Measurements from ENCODE around the gene EXOC8.

The EXOC8 gene

GRCh38 chr1:231340328-231341013 lies 2.8 kb upstream of the EXOC8 start:
- TF ChIP-seq REST (IDR thresholded peaks at IDR 0.05; ENCODE audit: low read depth) (no peak), CREB1 (IDR thresholded peaks at IDR 0.05; ENCODE audit: low read depth) (no peak), YY1 (IDR thresholded peaks at IDR 0.05; ENCODE audit: low read depth) (no peak), TCF12 (IDR thresholded peaks at IDR 0.05; ENCODE audit: low read depth) (no peak), RAD21 (IDR thresholded peaks at IDR 0.05; ENCODE audit: low read depth) (no peak), ZBTB7A (IDR thresholded peaks at IDR 0.05; ENCODE audit: low read depth) (no peak), FOXM1 (IDR thresholded peaks at IDR 0.05; ENCODE audit: borderline replicate concordance, low read depth) (no peak), TEAD4 (IDR thresholded peaks at IDR 0.05) (no peak), TAF1 (IDR thresholded peaks at IDR 0.05; ENCODE audit: low read depth) (no peak), NFIC (IDR thresholded peaks at IDR 0.05) (no peak), MAX (IDR thresholded peaks at IDR 0.05) (no peak)

GRCh38 chr1:231338270-231339128 lies 847 bp upstream of the EXOC8 start, which contains the start of gene SPRTN:
SPRTN (plus strand) TSS chr1:231338293; CDS start chr1:231338384, 91 bp downstream.
- no peak; the same call in 1 of the 2 replicates for TF ChIP-seq ZBTB7A (IDR thresholded peaks at IDR 0.05; ENCODE audit: low read depth)
- TF ChIP-seq CEBPB (IDR thresholded peaks at IDR 0.05), result no peak
- no peak for TF ChIP-seq EP300 (IDR thresholded peaks at IDR 0.05; ENCODE audit: borderline replicate concordance)
- TF ChIP-seq MAX (IDR thresholded peaks at IDR 0.05), result peak; percentile 1; the same call in 1 of the 2 replicates
- TF ChIP-seq NFIC (IDR thresholded peaks at IDR 0.05), result no peak

- TF ChIP-seq FOXM1 (IDR thresholded peaks at IDR 0.05; ENCODE audit: borderline replicate concordance, low read depth) (no peak), TEAD4 (IDR thresholded peaks at IDR 0.05) (no peak), EP300 (IDR thresholded peaks at IDR 0.05; ENCODE audit: borderline replicate concordance) (no peak), NFIC (IDR thresholded peaks at IDR 0.05) (no peak), ZBTB7A (IDR thresholded peaks at IDR 0.05; ENCODE audit: low read depth) (no peak), CEBPB (IDR thresholded peaks at IDR 0.05) (no peak), CREB1 (IDR thresholded peaks at IDR 0.05; ENCODE audit: low read depth) (no peak), RAD21 (IDR thresholded peaks at IDR 0.05; ENCODE audit: low read depth) (no peak), REST (IDR thresholded peaks at IDR 0.05; ENCODE audit: low read depth) (no peak), TCF12 (IDR thresholded peaks at IDR 0.05; ENCODE audit: low read depth) (no peak), EGR1 (IDR thresholded peaks at IDR 0.05) (no peak), TAF1 (IDR thresholded peaks at IDR 0.05; ENCODE audit: low read depth) (no peak), YY1 (IDR thresholded peaks at IDR 0.05; ENCODE audit: low read depth) (no peak), USF1 (IDR thresholded peaks at IDR 0.05) (no peak), MAX (IDR thresholded peaks at IDR 0.05) (no peak)
Measured at GRCh38 chr1:231337043-231337471, 595 bp downstream of the EXOC8 start.

GRCh38 chr1:231335663-231336602 lies 1.7 kb downstream of the EXOC8 start:
- TF ChIP-seq EP300 (IDR thresholded peaks at IDR 0.05; ENCODE audit: borderline replicate concordance) (no peak), TCF12 (IDR thresholded peaks at IDR 0.05; ENCODE audit: low read depth) (no peak), NFIC (IDR thresholded peaks at IDR 0.05) (no peak), RAD21 (IDR thresholded peaks at IDR 0.05; ENCODE audit: low read depth) (no peak)

GRCh38 chr1:231334952-231335351 lies 2.7 kb downstream of the EXOC8 start:
- TF ChIP-seq EP300 (IDR thresholded peaks at IDR 0.05; ENCODE audit: borderline replicate concordance) (no peak), MAX (IDR thresholded peaks at IDR 0.05) (no peak), TEAD4 (IDR thresholded peaks at IDR 0.05) (no peak), TAF1 (IDR thresholded peaks at IDR 0.05; ENCODE audit: low read depth) (no peak), FOXM1 (IDR thresholded peaks at IDR 0.05; ENCODE audit: borderline replicate concordance, low read depth) (no peak), EGR1 (IDR thresholded peaks at IDR 0.05) (no peak), RAD21 (IDR thresholded peaks at IDR 0.05; ENCODE audit: low read depth) (no peak)

Measured in Ishikawa (cell line).